Mammary microvascular endothelial cell (primary cell): ENCODE results near the gene GIT2. TPM values are rescaled to one million over a fixed set of nuclear protein-coding genes. Genes with fewer than 3 reads are reported as not detected.

ENCODE experiments used
- total RNA-seq: library from RNA; depleted of rRNA; stranded (reverse); fragments of >200 nt; gene quantifications from 2 replicates; pipeline ENCODE4 v1.2.3, GENCODE V29; 2015

The GIT2 gene, protein sequence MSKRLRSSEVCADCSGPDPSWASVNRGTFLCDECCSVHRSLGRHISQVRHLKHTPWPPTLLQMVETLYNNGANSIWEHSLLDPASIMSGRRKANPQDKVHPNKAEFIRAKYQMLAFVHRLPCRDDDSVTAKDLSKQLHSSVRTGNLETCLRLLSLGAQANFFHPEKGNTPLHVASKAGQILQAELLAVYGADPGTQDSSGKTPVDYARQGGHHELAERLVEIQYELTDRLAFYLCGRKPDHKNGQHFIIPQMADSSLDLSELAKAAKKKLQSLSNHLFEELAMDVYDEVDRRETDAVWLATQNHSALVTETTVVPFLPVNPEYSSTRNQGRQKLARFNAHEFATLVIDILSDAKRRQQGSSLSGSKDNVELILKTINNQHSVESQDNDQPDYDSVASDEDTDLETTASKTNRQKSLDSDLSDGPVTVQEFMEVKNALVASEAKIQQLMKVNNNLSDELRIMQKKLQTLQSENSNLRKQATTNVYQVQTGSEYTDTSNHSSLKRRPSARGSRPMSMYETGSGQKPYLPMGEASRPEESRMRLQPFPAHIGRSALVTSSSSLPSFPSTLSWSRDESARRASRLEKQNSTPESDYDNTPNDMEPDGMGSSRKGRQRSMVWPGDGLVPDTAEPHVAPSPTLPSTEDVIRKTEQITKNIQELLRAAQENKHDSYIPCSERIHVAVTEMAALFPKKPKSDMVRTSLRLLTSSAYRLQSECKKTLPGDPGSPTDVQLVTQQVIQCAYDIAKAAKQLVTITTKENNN
- total RNA-seq = 29.3 and 31.9 TPM in 2 replicates

DNA sequence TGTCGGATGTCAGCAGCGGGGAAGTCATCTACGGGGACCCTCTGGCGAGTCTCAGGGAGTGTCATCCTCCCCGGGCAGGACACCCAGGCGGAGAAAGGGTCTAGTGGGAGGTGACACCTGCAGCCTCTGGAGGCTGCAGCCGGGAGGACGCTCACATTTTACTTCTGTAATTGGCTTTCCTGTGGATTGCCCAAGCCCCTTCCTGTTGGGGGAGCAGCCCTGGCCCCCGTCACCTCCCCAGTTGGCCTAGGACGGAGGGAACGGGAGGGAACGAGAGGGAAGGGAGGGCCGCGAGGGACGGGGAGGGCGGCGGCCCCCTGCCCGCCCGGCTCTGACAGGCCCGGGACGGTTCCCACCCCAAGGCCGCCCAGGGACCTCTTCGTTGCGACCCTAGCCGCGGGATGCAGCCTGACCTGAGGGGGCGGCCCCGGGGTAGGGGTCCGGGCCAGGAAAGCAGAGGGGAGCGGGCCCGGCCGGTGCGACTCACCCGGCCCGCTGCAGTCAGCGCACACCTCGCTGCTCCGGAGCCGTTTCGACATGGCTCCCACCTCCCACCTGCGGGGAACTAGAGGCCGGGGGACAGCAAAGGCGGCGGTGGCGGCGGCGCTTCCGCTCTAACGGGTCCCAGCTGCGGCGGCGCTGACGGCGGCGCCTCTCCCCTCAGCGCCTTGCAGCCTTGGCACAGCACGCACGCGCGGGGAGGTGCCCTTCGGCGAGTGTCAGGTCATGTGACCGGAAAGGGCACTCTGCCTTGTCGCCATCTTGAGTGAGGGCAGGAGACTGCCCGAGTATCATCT lies at the start of gene GIT2:
Gene GIT2 (minus strand): TSS at position 683 of the 797 bp plus-strand sequence. CDS start 144 bp downstream, at position 539.

GRCh38 chr12:109998904-109999648 lies 2.9 kb upstream of the GIT2 start, which contains the start of gene ANKRD13A:
Gene ANKRD13A (plus strand): TSS chr12:109999430. CDS start chr12:109999689, 259 bp downstream.

DNA sequence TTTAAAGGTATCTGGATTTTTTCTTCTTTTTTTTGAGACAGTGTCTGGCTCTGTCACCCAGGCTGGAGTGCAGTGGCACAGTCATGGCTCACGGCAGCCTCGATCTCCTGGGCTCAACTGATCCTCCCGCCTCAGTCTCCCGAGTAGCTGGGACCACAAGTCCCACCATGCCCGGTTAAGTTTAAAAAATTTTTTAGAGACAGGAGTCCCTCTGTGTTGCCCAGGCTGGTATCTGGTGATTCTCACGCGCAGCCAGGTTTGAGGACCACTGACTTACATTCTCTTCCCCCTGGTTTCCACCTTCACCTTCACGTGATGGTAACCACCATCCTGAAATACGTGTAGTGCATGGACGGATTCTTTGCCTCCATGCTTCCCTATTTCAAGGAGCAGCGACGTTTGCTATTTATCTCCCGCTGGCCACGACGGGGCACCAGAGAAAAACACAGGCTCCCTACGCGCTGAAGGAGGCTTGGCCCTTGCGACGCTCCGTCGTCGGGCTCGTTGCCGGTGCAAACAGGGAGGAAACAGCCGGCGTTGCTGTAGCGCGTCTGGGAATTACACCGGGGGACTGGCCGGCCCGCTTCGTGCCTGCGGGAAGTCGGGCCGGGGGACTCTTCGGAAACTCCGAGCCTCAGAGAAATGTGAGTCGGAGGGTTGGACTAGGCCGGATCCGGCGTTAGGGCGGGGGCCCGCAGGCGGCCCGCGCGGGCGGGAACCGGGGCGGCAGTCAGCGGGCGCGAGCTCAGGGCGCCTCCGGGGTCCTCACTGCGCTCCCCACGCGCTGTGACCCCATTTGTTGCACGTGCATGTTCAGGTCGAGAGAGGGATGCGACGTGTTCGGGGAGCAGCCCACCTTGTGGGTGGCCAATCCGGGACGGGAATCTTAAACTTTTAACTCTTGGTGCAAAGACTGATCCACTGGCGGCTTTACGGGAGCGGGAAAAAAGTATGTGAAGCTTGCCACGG lies 96.1 kb downstream of the GIT2 start, which contains the start of gene TCHP:
Gene TCHP (plus strand): TSS at position 492 of the 969 bp plus-strand sequence. CDS start 2,753 bp downstream, outside the sequence.

DNA sequence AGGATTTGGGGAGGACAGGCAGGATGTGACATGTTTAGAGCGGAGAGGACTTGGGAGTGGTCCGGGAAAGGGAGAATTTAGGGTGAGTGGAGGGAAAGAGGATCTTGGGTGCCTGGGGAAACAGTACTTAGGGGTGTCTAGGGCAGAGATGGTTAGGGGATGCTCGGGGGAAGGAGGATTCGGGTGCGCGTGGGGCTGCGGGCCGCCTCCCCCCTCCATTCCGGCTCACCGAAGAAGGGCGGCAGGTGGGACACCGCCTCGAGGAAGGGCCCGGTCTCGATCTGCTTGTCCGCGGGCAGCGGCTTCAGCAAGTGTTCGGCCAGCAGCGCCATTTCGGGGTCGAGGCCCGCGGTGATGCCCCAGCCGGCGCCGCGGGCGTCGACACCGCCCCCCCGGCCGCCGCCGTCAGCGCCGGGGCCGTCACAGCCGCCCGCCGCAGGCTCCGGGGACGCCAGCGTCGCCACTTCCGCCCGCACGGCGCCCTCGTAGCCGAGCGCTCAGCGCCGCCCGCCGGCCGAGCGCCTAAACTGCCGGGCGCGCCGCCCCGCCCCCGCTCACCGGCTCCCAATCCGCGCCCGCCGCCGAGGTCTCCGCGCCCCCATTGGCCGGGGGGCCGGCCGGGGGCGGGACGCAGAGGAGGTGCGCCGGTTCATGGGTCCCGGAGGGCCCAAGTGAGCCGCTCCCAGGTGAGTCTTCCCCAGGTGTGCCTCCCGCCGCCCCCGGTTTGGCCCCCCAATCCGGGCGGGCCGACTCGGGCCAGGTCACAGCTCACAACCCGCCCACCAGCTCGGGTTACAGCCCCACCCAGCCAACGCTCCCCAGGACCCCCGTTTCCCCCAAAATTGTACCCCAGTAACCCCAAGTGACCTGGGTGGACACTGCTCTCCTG lies 115.9 kb downstream of the GIT2 start, which contains the start of gene GLTP:
Gene GLTP (minus strand): TSS at position 499 of the 889 bp plus-strand sequence. CDS start 167 bp downstream, at position 332.

Other genes with a start within 250 kb of the GIT2 start
- gene TRPV4, start 163.0 kb downstream of the GIT2 start, total RNA-seq = 2.4 and 3.4 TPM in 2 replicates
- gene GLTP, start 115.8 kb downstream of the GIT2 start, total RNA-seq = 62.4 and 71.0 TPM in 2 replicates
- gene TCHP, start 96.1 kb downstream of the GIT2 start, total RNA-seq = 16.1 and 17.9 TPM in 2 replicates
- 36.5 and 70.6 TPM in 2 replicates for gene ANKRD13A, start 3.1 kb upstream of the GIT2 start, total RNA-seq
- 6.9 and 7.2 TPM in 2 replicates for gene C12orf76, start 52.2 kb upstream of the GIT2 start, total RNA-seq
- 4.0 and 5.1 TPM in 2 replicates for gene IFT81, start 128.0 kb upstream of the GIT2 start, total RNA-seq